Measurements from ENCODE around the gene OR10A2. TPM values are rescaled to one million over a fixed set of nuclear protein-coding genes. Genes with fewer than 3 reads are reported as not detected.

Gene OR10A2
- polyA plus RNA-seq, 3 donors = not detected

DNA sequence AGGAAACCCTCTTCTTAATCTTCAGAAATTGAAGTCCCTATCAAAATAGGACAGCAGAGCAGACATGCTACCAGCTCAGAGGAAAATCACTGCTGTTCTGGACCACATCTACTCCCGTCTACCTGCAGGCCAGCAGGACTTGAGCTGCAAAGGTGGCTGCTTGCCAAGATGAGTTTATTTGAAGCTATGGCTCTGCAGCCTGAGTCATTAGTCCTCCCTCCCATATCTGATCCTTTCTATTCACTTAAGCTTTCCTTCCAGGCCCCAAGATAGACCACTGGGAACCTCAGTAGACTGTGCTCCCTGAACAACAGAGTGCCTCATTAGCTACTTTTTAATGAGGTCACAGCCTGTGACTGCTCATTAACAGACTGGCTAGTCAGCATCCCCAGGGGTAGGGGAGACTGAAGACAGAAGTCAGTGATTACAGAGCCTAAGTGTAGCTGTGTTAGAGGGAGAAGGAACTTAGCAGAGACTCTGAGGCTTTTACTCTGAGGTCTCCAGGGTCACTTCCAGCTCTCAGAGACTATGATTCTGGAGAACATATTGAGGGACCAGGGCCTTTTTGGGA lies 6.8 kb upstream of the OR10A2 start:
- Mint-ChIP-seq H3K9me3 (peaks cover 6 to 20% (median 10%) of the 10 kb centered on the region in 7 donors), H3K36me3 (no peaks in the 10 kb centered on the region), H3K27me3 (ENCODE audit: low read depth in 3 of 3) (peaks cover 0 to 1% (median 0%) of the 10 kb centered on the region in 3 donors), H3K27ac (peak overlapping the region in 1 of 7 donors; percentile 33), H3K4me1 (no peaks in the 10 kb centered on the region), H3K4me3 (no peak overlapping the region)
- intact Hi-C loops (cut with micrococcal nuclease) = no loop called here
- TF ChIP-seq CTCF (IDR thresholded peaks at IDR 0.05) = no peak
- Histone ChIP-seq H3K4me2 (replicated peaks; ENCODE audit: extremely low read depth, low read length, poor library complexity, severe bottlenecking) (no peak overlapping the region), H3K79me2 (ENCODE audit: insufficient read depth, low read length) (no peaks in the 10 kb centered on the region), H3K27ac (ENCODE audit: low read depth in 1 of 2, low read length in 2 of 2) (no peak overlapping the region), H2AFZ (ENCODE audit: insufficient read depth, low read depth, low read length, poor library complexity, severe bottlenecking) (no peak overlapping the region), H3K9me3 (replicated peaks in 1 of 2; ENCODE audit: control insufficient read depth in 1 of 2, insufficient read depth in 1 of 2, low read length in 2 of 2) (peaks cover 0 to 3% of the 10 kb centered on the region in 2 donors), H4K20me1 (ENCODE audit: insufficient read depth, low read length) (no peaks in the 10 kb centered on the region), H3K36me3 (replicated peaks in 1 of 2; ENCODE audit: control insufficient read depth in 1 of 2, insufficient read depth in 2 of 2, low read length in 2 of 2) (no peaks in the 10 kb centered on the region), H3K4me1 (ENCODE audit: control insufficient read depth in 1 of 2, insufficient read depth in 2 of 2, low read length in 2 of 2) (no peaks in the 10 kb centered on the region), H3K27me3 (ENCODE audit: control insufficient read depth in 2 of 2, insufficient read depth in 2 of 2, low read length in 2 of 2) (no peaks in the 10 kb centered on the region), H3K9ac (ENCODE audit: insufficient read depth, low read length, poor library complexity, severe bottlenecking) (no peak overlapping the region), H3K4me3 (replicated peaks in 1 of 3; ENCODE audit: low read depth in 2 of 3, low read length in 3 of 3) (no peak overlapping the region)
- 100% methylated on average over 1 of the region's 1 CpG for WGBS (ENCODE audit: insufficient coverage)
- DNase-seq = no peak

DNA sequence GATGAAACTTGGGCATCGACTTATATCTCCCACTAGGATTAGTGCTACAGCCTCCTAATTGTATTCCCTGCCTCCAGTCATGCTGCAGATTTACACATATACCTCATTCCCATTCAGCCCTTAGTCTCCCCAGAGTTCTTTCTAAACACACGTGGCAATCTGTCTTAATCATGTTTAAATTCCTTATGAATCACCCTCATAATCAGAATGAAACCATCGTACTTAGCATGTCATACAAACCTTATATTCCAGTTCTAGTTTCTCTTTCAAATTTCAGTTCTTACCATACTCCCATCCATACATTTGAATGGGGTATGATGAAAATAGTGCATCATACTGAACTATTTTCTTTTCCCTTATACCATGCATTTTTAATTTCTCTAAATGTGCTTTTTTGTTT lies 6.0 kb upstream of the OR10A2 start:
- no peak for DNase-seq
- H3K79me2 ChIP-seq (ENCODE audit: insufficient read depth, low read length) = no peaks in the 10 kb centered on the region
- Mint-ChIP-seq H3K27ac (no peak overlapping the region), H3K4me3 (no peak overlapping the region), H3K27me3 (ENCODE audit: low read depth in 3 of 3) (peaks cover 0 to 1% (median 0%) of the 10 kb centered on the region in 3 donors), H3K36me3 (no peaks in the 10 kb centered on the region), H3K9me3 (peaks cover 2 to 14% (median 9%) of the 10 kb centered on the region in 7 donors), H3K4me1 (no peaks in the 10 kb centered on the region)
- H4K20me1 ChIP-seq (ENCODE audit: insufficient read depth, low read length) = no peaks in the 10 kb centered on the region
- no peak overlapping the region for H3K27ac ChIP-seq (ENCODE audit: low read depth in 1 of 2, low read length in 2 of 2)
- H3K4me3 ChIP-seq (replicated peaks in 1 of 3; ENCODE audit: low read depth in 2 of 3, low read length in 3 of 3) = no peak overlapping the region
- 93% methylated on average over 2 of the region's 3 CpGs for WGBS (ENCODE audit: insufficient coverage)
- no peak for TF ChIP-seq CTCF (IDR thresholded peaks at IDR 0.05)
- H2AFZ ChIP-seq (ENCODE audit: insufficient read depth, low read depth, low read length, poor library complexity, severe bottlenecking) = no peak overlapping the region
- H3K9me3 ChIP-seq (replicated peaks in 1 of 2; ENCODE audit: control insufficient read depth in 1 of 2, insufficient read depth in 1 of 2, low read length in 2 of 2) = peaks cover 0 to under 1% of the 10 kb centered on the region in 2 donors
- no peaks in the 10 kb centered on the region for H3K27me3 ChIP-seq (ENCODE audit: control insufficient read depth in 2 of 2, insufficient read depth in 2 of 2, low read length in 2 of 2)
- H3K4me2 ChIP-seq (replicated peaks; ENCODE audit: extremely low read depth, low read length, poor library complexity, severe bottlenecking) = no peak overlapping the region
- H3K9ac ChIP-seq (ENCODE audit: insufficient read depth, low read length, poor library complexity, severe bottlenecking) = no peak overlapping the region
- no peaks in the 10 kb centered on the region for H3K36me3 ChIP-seq (replicated peaks in 1 of 2; ENCODE audit: control insufficient read depth in 1 of 2, insufficient read depth in 2 of 2, low read length in 2 of 2)
- intact Hi-C loops (cut with micrococcal nuclease) = no loop called here
- H3K4me1 ChIP-seq (ENCODE audit: control insufficient read depth in 1 of 2, insufficient read depth in 2 of 2, low read length in 2 of 2) = no peaks in the 10 kb centered on the region
